ENCODE results near the gene NCAPD3.
A peak's percentile ranks its signal among the peaks of the same experiment; 100 is the strongest.
"Not testable (repeated sequence)": the region's sequence is repeated elsewhere in the genome, so short reads cannot be mapped to it uniquely, and the experiment has no call there.

Gene NCAPD3

DNA sequence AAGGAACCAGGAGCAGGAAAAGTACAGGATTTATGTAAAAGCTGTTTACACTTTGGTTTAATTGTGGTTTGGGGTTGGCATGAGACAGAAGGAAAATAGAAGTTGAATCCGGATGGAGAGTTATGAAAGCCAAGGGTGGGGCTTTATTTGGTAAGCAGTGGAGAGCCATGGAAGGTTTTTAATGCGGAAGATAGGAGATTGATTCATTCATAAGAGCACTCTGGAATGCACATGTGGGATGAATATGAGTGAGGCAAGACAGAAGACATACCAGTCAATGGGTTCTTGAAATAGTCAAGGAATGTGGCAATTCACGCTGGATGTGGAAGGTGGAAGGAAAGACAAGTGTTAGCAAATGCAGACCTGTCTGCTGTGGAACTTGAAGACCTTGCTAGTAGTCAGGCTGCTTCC lies 43.1 kb upstream of the NCAPD3 start:
- TF ChIP-seq POLR2A (IDR thresholded peaks at IDR 0.05; ENCODE audit: low read depth, low read length): no peak
- DNase-seq (ENCODE audit: insufficient read length, low spot score) (no peak), FAIRE-seq (no peak)

- TF ChIP-seq PAX5 (IDR thresholded peaks at IDR 0.05; ENCODE audit: insufficient read depth, low read length, severe bottlenecking): no peak
- TF ChIP-seq POLR2A (IDR thresholded peaks at IDR 0.05; ENCODE audit: low read depth, low read length): no peak
- no peak for TF ChIP-seq SPI1 (IDR thresholded peaks at IDR 0.05; ENCODE audit: low read depth, low read length)
- no peak for TF ChIP-seq POU2F2 (IDR thresholded peaks at IDR 0.05; ENCODE audit: low read depth, low read length)
- TF ChIP-seq POLR2AphosphoS5 (IDR thresholded peaks at IDR 0.05; ENCODE audit: low read depth, low read length): no peak
- TF ChIP-seq TAF1 (IDR thresholded peaks at IDR 0.05; ENCODE audit: low read depth, low read length): no peak
- DNase-seq (ENCODE audit: insufficient read length, low spot score): no peak
- no peak for FAIRE-seq
Measured at GRCh38 chr11:134266440-134266839, 42.7 kb upstream of the NCAPD3 start.

- DNase-seq (ENCODE audit: insufficient read length, low spot score) (no peak), FAIRE-seq (no peak)
- no peak for TF ChIP-seq PAX5 (IDR thresholded peaks at IDR 0.05; ENCODE audit: insufficient read depth, low read length, severe bottlenecking)
- TF ChIP-seq POLR2AphosphoS5 (IDR thresholded peaks at IDR 0.05; ENCODE audit: low read depth, low read length): no peak
- TF ChIP-seq POLR2A (IDR thresholded peaks at IDR 0.05; ENCODE audit: low read depth, low read length): no peak
- TF ChIP-seq TAF1 (IDR thresholded peaks at IDR 0.05; ENCODE audit: low read depth, low read length): no peak
- no peak for TF ChIP-seq SPI1 (IDR thresholded peaks at IDR 0.05; ENCODE audit: low read depth, low read length)
- no peak for TF ChIP-seq POU2F2 (IDR thresholded peaks at IDR 0.05; ENCODE audit: low read depth, low read length)
Measured at GRCh38 chr11:134264966-134265764, 41.4 kb upstream of the NCAPD3 start.

- DNase-seq (ENCODE audit: insufficient read length, low spot score) (no peak), FAIRE-seq (peak; percentile 62)
- TF ChIP-seq PAX5 (IDR thresholded peaks at IDR 0.05; ENCODE audit: insufficient read depth, low read length, severe bottlenecking) (no peak), POU2F2 (IDR thresholded peaks at IDR 0.05; ENCODE audit: low read depth, low read length) (no peak), POLR2AphosphoS5 (IDR thresholded peaks at IDR 0.05; ENCODE audit: low read depth, low read length) (no peak), SPI1 (IDR thresholded peaks at IDR 0.05; ENCODE audit: low read depth, low read length) (no peak), POLR2A (IDR thresholded peaks at IDR 0.05; ENCODE audit: low read depth, low read length) (no peak), TAF1 (IDR thresholded peaks at IDR 0.05; ENCODE audit: low read depth, low read length) (no peak)
Measured at GRCh38 chr11:134261626-134262488, 38.1 kb upstream of the NCAPD3 start.

- FAIRE-seq (peak; percentile 35), DNase-seq (ENCODE audit: insufficient read length, low spot score) (no peak)
- TF ChIP-seq POLR2AphosphoS5 (IDR thresholded peaks at IDR 0.05; ENCODE audit: low read depth, low read length) (no peak), POU2F2 (IDR thresholded peaks at IDR 0.05; ENCODE audit: low read depth, low read length) (no peak), POLR2A (IDR thresholded peaks at IDR 0.05; ENCODE audit: low read depth, low read length) (no peak), SPI1 (IDR thresholded peaks at IDR 0.05; ENCODE audit: low read depth, low read length) (no peak), TAF1 (IDR thresholded peaks at IDR 0.05; ENCODE audit: low read depth, low read length) (no peak), PAX5 (IDR thresholded peaks at IDR 0.05; ENCODE audit: insufficient read depth, low read length, severe bottlenecking) (no peak)
Measured at GRCh38 chr11:134260983-134261382, 37.2 kb upstream of the NCAPD3 start.

DNA sequence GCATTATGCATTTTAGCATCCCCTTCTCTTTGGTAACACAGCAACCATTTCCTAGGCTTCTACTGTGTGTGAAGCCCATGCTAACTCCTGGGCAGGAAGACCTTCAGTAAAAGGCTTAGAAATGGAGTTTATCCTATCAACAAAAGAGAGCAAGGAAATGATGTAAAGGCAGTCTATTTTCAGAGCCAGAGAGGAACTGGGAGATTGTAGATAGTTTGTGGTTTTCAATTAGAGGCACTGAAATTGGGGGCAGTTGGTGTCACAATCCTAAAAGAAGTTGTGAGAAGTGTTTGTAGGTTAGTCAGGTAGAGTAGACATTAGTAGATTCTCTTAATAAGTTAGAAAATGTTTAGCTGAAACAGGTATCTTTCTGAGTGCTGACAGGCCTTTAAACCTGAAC lies 36.7 kb upstream of the NCAPD3 start:
- FAIRE-seq (no peak), DNase-seq (ENCODE audit: insufficient read length, low spot score) (no peak)
- TF ChIP-seq POU2F2 (IDR thresholded peaks at IDR 0.05; ENCODE audit: low read depth, low read length) (no peak), TAF1 (IDR thresholded peaks at IDR 0.05; ENCODE audit: low read depth, low read length) (no peak), PAX5 (IDR thresholded peaks at IDR 0.05; ENCODE audit: insufficient read depth, low read length, severe bottlenecking) (no peak), SPI1 (IDR thresholded peaks at IDR 0.05; ENCODE audit: low read depth, low read length) (peak; percentile 91), POLR2A (IDR thresholded peaks at IDR 0.05; ENCODE audit: low read depth, low read length) (no peak), POLR2AphosphoS5 (IDR thresholded peaks at IDR 0.05; ENCODE audit: low read depth, low read length) (no peak)

DNA sequence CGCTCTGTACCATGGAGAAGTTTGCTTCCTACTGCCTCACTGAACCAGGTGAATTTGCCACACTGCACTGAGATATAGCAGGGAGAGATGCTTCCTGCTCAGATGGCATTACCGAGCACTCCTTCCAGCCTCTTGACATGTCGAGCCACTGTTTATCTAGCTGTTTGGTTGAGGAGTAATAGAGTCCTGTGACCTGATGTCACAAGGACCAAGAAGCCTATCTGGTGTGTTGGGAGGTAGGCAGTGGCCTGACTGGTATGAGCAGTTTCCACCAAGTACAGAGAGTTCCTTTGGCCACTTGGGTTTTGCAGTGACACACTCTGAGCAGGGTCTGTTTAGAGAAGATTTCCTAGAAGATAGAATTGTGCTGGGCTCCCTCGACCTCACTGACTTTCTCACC lies 34.8 kb upstream of the NCAPD3 start:
- FAIRE-seq (no peak), DNase-seq (ENCODE audit: insufficient read length, low spot score) (no peak)

DNA sequence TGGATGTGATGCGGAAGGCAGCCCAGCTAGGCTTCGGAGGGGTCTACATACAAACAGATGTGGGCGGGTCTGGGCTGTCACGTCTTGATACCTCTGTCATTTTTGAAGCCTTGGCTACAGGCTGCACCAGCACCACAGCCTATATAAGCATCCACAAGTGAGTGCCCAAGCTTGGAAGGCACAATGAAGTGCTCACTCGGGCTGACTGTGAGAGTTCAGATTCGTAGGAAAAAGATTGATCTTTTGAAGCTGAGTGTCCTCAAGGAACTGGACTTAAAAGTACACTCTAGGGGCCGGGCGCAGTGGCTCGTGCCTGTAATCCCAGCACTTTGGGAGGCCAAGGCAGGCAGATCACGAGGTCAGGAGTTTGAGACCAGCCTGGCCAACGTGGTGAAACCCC lies 33.3 kb upstream of the NCAPD3 start:
- DNase-seq (ENCODE audit: insufficient read length, low spot score): no peak
- no peak for FAIRE-seq
- no peak for TF ChIP-seq SPI1 (IDR thresholded peaks at IDR 0.05; ENCODE audit: low read depth, low read length)
- no peak for TF ChIP-seq POLR2AphosphoS5 (IDR thresholded peaks at IDR 0.05; ENCODE audit: low read depth, low read length)
- TF ChIP-seq POU2F2 (IDR thresholded peaks at IDR 0.05; ENCODE audit: low read depth, low read length): no peak
- TF ChIP-seq TAF1 (IDR thresholded peaks at IDR 0.05; ENCODE audit: low read depth, low read length): no peak
- no peak for TF ChIP-seq PAX5 (IDR thresholded peaks at IDR 0.05; ENCODE audit: insufficient read depth, low read length, severe bottlenecking)
- no peak for TF ChIP-seq POLR2A (IDR thresholded peaks at IDR 0.05; ENCODE audit: low read depth, low read length)

More for the DNA sequence above, 34.8 kb upstream of the NCAPD3 start:
- TF ChIP-seq POLR2AphosphoS5 (IDR thresholded peaks at IDR 0.05; ENCODE audit: low read depth, low read length) (no peak), TAF1 (IDR thresholded peaks at IDR 0.05; ENCODE audit: low read depth, low read length) (no peak), POLR2A (IDR thresholded peaks at IDR 0.05; ENCODE audit: low read depth, low read length) (no peak)

- not testable (repeated sequence) for FAIRE-seq; DNase-seq (ENCODE audit: insufficient read length, low spot score)
Measured at GRCh38 chr11:134255184-134255561, 31.4 kb upstream of the NCAPD3 start.
